Erythroblast (primary cell): ENCODE data around the gene CCDC33.

Source experiments
- GATA1 ChIP-seq: IDR thresholded peaks from 2 replicates; pipeline ENCODE4 v1.6.1; 2011; ENCODE audit warnings: low read depth, mild to moderate bottlenecking, control low read depth, low read length, moderate library complexity
- POLR2A ChIP-seq: IDR thresholded peaks from 2 replicates; pipeline ENCODE4 v1.6.1; 2011; ENCODE audit warnings: mild to moderate bottlenecking, low read length

DNA sequence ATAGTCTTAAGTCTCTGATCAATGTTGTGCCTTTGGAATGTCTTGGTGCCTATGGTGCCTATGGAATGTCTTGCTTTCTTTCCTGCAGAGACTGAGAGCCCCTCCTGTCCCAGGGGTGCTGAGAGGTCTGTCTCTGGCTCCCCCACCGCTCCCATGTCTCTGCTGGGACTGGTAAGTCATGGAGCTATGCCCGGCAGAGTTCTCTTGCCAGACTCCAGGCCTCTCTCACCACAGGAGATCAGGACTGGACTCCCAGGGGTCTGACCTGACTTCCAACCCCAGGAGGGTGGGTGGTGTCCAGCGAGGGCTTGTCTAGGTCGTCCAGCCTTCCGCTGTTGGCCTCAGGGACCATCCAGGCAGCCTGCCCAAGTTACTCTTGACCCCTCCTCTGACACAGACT lies 145.4 kb downstream of the CCDC33 start:
- TF ChIP-seq POLR2A (no peak), GATA1 (no peak)
